ENCODE data around the gene CTIF.

Gene CTIF

DNA sequence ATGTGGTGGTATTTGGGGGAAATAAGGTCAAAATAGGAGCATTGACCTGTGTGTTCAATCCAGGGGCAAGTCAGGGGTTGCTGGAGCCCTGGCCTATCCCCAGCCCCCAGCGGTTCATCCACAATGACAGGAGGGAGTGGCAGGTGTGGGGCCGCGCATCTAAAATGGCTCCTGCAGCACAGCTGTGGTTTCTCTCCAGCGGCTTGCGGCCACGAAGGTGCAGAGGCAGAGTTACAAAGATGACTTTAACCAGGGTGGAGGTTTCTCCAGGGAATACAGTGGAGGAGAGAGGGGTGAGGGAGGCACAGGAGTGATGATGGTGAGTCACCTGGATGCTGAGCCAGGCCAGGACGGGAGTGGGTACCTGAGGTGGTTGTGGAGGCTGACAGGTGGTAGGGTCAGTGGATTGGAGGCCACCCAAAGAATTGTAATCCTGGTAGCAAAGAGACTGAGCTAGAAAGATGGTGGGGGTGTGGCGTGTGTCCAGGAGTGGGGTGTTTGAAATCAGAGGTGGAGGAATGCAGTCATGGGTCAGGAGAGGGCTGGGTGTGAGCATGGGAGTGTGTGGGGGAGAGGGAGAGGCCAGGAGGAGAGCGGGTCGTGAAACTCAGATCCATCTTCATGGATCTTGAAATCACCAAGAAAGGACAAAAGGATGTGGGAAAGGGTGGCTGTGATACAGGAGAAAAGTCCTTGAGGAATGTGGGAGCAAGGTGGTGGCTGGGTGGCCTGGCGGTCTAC, 83.2 kb downstream of the CTIF start:
- DNase-seq (ENCODE audit: low spot score), result no peak

DNA sequence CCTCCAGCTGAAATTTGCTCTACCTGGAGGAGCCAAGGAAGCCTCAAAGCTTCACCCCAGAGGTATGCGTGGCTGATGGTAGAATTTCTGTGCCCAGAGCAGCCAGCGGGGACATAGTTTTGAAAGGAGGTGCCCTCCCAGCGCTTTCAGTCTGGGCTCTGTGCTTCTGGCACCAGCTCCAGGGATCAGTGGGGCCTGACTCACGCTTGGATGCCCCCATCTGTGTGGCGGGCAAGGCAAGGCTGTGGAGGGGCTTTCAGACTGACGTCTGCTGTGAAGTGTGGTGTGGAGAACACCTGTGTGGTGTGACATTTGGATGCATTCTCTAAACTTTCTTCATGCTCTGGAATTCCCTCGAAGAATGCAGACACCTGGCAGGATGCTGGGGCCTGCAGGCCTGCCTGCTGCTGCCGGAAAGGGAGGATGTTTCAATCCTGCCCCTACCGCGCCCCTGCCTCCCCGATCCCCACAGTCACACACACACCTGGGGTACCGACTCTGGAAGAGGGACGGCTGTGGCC, 84.1 kb downstream of the CTIF start:
- no peak for DNase-seq (ENCODE audit: low spot score)

DNA sequence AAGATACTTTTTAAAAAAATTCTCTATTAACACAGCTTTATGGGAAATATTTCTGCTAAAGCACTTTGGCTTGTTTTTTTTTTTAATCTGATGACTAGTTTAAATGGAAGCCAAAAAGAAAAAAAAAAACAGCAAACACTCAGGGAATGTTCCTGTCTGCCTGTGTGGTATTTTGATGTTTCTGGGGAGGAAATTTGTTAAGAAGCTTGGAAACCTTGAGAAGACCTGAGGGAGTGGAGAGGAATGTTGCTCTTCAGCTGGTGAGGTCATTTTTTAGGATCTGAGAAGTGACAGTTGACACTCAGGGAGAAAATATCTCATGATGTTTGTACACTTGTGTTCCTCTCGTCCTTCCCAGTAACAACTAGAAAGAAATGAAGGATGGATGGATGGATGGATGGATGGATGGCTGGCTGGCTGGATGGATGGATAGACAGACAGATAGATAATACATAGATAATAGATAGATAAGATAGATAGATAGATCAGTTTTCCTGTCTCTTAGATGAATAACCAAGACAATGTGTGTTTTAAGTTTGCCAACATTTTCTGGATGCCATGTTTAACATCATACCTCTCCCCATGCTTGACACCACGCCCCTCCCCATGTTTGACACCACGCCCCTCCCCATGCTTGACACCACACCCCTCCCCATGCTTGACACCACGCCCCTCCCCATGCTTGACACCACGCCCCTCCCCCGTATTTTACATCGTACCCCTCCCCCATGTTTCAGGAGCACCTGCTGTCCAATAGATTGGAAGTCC, 84.8 kb downstream of the CTIF start:
- no peak for DNase-seq (ENCODE audit: low spot score)

DNA sequence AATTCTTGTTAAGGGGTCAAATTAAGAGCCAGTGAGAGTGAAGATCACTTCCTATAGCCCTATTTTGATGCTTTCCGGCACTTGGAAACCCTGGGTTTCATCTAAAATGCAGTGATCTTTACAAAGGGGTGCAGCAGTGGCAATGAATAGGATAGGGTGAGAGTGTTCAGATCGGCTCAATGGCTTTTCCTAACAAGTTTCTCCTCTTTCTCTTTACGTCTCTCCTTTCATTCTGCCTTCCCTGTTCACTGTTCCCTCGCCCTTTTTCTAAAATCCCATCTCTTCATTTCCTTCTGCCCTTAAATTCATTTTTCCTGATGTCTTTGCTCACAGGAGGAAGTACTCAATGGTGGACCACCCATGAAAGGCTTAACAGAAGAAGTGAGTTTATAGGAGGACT, 86.0 kb downstream of the CTIF start:
- DNase-seq (ENCODE audit: low spot score), result no peak

DNA sequence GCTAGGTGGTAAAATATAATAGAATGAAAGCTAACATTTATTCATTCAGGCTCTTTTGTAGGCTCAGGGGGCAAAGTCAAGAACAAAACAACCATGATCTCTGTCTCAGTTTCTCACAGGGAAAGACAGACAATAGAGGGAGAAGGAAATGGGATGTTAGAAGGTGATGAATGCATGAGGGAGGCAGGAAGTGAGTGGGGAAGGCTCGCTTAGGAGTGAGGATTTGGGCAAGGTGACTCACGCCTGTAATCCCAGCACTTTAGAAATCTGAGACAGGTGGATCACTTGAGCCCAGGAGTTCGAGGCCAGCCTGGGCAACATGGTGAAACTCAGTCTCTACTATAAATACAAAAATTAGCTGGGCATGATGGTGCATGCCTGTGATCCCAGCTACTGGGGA, 88.4 kb downstream of the CTIF start:
- no peak for DNase-seq (ENCODE audit: low spot score)

DNA sequence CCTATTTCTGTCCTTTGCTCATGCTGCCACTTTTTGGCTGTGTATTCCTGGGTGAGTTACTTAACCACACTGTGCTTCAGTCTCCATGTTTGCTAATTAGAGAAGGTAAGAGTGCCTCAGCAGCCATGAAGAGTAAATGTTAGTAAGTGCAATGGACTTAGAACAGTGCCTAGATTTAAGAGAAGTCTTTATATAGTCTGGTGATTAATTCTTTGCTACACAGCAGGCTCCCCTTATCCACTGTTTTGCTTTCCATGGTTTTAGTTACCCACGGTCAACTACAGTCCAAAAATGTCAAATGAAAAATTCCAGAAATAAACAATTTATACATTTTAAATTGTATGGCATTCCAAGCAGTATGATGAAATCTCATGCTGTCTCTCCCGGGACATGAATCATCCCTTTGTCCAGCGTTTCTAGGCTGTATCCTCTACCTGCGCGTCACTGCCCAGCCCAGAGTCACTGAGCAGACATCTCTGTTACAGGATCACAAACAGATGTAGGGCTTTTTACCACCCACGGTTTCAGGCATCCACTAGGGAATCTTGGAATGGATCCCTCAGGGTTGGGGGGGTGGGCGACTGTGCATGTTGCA, 91.0 kb downstream of the CTIF start:
- no peak for DNase-seq (ENCODE audit: low spot score)

DNA sequence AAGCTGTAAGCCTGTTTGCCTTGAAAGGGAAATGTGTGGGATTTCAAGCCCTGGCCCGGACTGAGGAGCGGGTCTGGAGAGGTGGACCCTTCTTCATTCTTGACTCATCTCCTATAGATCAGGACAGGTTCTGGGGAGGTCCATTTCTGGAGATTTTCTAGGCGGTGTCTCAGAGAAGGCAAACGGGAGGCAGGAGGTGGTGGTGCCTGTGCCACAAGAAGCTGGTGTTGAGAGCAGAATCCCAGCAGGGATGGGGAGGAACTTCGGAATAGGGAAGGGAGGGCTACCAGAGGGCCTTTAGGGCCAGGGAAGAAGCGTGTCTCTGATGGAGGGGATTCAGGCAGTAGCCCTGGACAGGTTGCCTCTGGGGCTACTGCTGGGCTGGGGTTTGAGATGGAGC, 93.0 kb downstream of the CTIF start:
- no peak for DNase-seq (ENCODE audit: low spot score)

DNA sequence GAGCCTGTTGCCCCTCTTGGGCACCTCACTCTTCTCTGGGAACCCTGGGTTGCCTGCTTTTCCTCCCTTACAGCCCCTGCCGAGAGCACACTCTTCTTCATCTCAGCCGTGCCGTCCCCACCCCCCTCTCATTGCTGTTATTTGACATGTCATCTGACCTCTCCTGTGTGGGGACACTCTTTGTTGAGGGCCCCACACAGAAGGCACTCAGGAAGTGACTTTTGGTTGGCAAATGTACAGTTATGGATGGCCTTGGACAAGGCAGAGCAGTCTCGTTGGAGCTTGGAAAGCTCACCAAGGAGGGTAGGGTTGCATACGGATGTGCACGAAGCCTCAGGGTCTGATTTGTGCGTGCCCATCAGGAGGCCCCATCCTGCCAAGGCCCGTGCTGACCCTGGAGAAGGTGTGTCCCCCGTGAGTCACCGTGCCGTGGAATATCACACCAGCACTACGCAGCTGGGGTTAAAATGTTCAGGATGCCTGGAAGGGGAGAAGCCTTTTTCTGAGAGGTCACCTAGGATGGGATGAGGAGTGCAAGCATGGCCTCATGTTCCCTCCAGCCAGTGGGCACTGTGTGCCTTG, 93.9 kb downstream of the CTIF start:
- no peak for DNase-seq (ENCODE audit: low spot score)

DNA sequence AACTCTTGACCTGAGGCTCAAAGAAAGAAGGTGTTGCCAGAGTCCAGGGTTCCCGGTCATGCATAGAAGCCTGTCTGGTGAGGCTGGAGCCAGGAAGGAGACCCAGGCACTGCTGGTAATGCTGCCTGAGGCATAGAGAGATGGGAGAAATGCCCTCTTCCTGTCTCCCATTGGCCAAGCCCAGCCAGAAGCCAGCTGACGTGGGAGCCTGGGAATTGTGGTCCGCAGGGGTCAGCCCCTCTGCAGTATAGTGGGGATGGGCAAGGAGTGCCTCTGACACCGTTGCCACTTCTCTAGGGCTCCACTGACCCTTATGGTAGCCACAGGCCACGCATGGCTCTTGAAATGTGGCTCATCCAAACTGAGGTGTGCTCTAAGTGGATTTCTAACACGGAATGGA, 95.7 kb downstream of the CTIF start:
- no peak for DNase-seq (ENCODE audit: low spot score)

DNA sequence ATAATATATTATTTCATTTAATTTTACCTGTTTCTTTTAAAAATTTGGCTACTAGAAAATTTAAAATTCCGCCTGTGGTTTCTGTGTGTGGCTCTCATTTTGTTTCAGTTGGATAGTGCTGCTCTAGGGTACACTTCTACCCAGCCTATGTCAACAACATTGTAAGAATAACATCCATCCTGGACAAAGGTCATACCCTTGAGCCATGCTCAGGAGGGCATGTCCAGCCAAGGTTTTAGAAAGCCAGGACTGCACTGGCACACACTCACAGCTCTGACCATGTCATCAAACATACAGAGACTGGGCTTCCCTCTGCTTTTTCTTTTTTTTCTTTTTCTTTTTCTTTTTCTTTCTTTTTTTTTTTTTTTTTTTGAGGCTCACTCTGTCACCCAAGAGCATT, 96.1 kb downstream of the CTIF start:
- no peak for DNase-seq (ENCODE audit: low spot score)

DNA sequence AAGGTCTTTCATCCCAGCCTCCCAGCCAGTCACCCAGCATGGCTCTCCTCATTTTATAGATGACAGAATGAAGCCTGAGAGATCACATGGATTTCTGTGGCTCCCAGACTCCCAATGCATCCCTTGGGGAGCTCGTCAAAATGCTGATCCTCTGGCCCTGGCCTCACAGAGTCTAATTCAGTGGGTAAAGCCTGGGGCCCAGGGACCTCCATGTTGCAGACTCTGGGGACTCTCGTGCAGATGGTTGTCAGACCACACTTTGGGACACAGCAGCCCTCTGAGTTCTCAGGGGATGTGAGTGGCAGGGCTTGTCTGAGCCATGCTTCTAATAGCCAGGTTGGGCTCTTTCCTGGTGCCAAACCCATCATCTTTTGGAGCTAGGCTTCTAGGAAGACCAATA, 97.0 kb downstream of the CTIF start:
- DNase-seq (ENCODE audit: low spot score), result no peak

DNA sequence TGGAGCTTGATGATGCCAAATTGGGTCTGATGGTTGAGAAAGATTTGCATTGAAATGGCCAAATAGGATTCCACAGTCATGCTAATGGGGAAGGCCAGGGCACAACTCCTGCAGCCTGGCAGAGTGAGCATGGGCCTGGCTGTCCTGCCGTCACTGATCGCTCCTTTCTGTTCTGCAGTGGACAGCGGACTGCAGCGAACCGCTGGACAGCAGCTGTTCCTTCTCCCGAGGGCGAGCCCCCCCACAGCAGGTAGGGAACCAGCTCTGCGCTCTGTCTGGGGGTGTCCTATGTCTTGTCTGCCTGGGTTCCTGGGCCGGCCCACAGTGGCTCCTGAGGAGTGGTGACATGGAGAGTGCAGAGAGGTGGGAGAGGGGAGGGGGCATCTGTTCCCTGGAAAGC, 97.6 kb downstream of the CTIF start:
- DNase-seq (ENCODE audit: low spot score), result no peak

DNA sequence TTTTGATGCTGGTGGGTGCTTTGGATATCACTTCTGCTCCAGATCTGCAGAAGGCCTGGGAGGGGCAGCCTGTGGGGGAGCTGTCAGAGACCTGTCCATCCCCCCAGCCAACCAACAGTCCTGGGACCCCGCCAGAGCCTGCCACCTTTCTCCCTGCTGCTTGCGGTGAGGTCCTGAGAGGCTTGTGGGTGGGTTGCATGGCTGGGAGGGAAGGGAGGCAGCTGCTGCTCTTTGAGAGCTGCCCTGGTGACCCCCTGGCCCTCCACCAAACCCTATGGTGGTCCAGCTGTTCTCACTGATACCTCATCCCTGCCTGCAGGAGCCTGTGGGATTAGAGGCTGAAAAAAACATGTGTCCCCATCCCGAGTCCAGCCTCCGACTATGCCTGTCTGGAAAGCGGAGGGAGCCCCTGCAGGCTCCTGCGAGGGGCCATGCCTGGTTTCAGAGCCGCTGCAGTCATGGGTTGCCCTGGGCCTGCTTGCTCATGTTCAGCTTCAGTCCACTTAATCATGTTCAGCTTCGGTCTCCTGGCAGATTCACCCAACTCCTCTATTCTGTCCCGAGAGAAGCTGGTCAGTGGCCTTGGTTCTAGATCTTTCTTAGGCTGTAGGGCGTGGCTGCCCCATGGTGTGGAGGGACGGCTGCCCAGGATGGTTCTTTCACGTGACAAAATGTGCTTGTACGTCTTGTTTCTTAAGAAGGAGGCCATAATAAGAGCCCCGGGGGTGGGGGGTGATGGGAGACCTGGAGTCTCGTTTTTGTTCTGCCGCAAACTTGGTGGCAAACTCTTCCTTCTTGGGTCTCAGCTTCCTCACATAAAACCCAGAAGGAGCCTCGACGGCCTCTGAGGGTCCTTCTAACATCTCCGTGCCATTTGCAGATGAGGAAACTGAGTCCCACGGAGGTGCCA, 98.5 kb downstream of the CTIF start:
- DNase-seq (ENCODE audit: low spot score), result no peak

DNA sequence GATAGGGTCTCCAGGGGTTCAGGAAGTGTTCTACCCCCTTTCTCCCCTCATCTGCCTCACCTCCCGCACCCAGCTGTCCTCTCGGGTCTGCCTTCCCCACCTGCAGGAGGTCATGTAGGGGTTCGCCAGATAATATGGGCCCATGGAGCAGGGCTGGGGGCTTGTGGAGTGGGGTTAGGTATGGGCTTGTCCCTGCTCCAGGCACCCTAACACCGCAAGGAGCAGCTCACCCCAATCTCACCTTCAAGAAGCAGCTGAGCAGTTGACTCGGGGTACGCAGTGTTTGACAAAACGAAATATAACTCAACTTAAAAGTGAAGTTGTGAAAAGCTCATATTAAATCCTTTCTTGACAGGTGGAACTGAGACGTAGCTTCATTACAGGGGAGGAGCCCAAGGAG, 99.6 kb downstream of the CTIF start:
- no peak for DNase-seq (ENCODE audit: low spot score)

DNA sequence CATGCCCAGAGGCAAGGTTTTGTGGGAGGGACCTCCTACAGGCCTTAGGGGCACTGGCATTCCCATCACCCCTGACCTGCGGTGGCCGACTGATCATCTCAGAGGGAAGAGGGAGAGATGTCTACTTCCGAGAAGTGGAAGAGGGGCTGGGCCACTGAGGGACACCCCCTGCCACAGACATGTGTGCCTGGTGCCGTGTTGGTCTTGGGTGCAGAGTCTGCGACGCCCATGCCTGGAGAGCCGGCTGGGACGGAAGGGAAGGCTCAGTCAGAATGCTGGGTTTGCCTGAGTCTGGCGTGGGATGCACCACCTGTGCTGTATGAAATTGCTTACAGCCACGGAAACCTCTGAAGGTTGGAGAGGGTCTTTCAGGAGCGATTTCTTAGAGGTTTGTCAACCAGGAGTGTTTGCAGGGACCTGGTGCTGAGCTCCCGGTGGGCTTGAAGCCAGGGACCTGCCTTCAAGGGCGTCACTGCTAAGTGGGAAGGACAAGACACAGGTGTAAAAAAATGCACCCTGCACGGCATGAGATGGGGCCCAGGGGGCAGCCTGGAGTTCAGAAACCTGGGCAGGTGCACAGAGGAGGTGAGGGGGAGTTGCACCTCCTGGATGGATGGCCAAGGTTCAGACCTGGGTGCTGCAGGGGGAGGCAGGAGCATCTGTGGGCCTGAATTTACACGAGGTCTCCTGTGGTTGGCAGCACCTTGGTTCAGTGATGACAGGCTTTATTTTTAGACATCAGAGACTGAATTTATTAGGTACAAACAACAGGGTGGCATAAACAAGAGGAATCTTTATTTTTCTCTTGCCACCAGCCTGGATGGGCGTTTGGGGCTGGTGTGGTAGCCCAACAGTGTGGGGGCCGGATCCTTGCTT, 100.3 kb downstream of the CTIF start:
- DNase-seq (ENCODE audit: low spot score), result no peak

DNA sequence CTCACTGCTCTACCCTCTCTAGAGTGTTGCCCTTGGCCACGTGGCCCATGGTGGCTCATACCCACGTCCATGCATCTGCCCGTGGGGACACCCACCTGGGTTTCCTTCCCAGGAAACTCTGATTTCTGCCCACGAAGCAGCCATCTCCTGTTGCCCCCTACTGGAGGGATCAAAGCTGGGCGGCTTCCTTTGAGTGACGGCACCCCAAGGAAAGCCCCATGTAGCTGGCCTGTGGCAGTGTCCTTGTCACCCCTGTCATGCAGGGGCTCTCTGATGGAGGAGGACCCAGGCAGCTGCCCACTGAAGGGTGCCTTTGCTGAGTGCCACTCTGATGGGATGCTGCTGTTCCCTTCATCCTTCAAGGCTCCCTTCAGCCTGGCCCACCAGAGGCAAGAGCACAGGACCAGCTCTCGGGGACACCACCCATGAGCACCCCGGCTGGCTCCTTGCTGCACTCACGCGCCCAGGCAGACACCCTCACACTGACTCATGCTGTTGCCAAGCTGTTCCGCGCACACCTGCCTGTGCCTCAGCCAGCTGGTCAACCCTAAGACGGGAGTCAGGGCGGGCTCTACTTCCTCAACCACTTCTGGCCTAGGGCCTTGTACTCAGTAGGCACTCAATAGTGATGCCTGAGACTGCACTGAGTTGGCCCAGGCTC, 101.1 kb downstream of the CTIF start:
- no peak for DNase-seq (ENCODE audit: low spot score)

DNA sequence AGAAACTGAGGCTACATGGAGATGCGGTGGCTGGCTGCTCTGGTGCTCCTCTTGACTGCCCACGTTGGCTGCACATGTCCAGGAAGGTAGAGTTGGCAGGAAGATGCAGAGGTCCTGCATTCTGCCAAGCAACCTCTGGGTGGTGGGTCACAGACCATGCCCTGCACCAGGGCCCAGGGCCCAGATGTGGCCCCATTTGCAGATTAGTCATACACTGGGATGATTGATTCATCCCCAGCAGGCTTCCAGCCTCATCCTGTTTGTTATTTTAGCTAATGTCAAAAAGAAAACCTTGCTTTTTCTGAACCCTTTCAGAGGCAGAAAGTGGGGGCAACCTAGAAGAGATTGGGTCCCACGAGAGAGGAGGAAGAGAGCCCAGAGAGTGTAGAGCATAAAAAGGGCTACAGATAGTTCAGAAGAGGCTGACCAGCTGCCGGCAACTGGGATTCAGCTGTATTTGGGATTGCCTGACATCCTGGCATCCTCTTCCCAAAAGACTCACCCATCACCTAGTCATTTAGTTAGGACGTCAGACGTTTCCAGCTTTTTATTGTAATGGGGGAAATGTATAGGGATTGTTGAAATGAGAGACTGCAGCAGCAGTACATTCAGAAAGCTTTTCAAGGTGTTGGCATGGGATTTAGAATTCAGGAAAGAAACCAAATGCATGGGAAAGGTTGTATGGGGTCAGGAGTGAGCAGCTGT, 101.9 kb downstream of the CTIF start:
- DNase-seq (ENCODE audit: low spot score), result no peak

DNA sequence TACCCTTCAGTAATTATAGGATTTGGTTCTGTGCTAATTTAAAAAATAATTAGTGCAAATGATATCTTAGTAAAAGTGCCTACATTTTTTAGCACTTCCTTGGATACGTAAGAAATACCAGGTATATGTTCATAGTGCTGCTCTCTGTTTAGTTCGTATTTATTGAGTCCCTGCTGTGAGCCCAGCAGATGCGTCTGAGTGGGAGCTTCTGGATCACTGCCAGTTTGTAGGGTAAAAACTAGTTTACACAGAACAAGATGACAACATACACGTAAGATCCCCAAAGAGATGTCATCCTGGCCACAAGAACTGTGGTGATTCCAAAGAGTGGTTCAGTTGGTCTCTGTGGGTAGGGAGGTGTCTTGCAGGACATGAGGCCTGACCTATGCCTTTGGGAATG, 103.2 kb downstream of the CTIF start:
- DNase-seq (ENCODE audit: low spot score), result no peak

DNA sequence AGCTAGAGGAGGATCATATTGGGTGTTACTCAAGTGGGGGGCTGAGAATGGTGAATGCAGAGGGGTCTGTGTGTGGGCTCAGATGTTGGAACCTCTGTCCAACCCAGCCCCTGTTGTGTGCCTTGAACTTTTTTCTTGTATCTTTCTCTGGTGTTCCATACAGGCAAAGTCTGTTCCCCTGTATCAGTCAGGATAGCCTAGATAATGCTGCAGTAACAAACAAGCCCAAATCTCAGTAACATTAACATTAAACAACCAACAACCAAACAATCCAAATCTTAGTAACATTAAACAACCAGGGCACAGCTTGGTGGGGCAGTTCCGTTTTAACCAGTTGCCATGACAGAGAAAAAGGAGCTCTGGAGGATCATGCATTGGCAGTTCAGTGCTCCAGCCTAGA, 103.7 kb downstream of the CTIF start:
- no peak for DNase-seq (ENCODE audit: low spot score)

DNA sequence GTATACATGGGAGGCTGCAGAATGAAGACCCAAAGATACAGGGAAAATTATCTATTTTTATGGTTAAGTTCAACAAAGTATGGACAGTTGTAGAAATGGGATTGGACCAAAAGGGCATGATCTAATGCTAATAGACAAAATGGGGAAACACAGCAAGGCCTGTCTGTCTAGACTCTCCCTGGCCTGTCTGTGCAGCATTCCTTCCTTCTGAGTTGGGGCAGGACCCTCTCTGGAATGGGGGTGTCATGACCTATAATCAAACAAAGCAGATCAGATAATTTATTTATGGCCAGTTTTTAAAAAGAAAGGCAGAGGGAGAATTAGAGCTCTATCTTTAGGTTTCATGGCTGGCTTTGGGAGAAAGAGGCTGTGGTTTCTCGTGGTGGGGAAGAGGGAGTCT, 104.4 kb downstream of the CTIF start:
- no peak for DNase-seq (ENCODE audit: low spot score)
